ENCODE results near the gene C9orf72. TPM values are rescaled to one million over a fixed set of nuclear protein-coding genes. Genes with fewer than 3 reads are reported as not detected.

C9orf72 gene
- total RNA-seq, 3 donors from 2014 or later: 12.5 to 20.5 (median 14.6) TPM

GRCh38 chr9:27589462-27589861 lies 16.2 kb upstream of the C9orf72 start:
- Histone ChIP-seq H3K4me1 (ENCODE audit: low read depth) (no peaks in the 10 kb centered on the region), H3K36me3 (ENCODE audit: low read depth) (no peaks in the 10 kb centered on the region), H3K4me3 (no peak overlapping the region), H3K9me3 (no peaks in the 10 kb centered on the region)
- ATAC-seq (no peak), DNase-seq (no peak)
- TF ChIP-seq, protein P1, sequence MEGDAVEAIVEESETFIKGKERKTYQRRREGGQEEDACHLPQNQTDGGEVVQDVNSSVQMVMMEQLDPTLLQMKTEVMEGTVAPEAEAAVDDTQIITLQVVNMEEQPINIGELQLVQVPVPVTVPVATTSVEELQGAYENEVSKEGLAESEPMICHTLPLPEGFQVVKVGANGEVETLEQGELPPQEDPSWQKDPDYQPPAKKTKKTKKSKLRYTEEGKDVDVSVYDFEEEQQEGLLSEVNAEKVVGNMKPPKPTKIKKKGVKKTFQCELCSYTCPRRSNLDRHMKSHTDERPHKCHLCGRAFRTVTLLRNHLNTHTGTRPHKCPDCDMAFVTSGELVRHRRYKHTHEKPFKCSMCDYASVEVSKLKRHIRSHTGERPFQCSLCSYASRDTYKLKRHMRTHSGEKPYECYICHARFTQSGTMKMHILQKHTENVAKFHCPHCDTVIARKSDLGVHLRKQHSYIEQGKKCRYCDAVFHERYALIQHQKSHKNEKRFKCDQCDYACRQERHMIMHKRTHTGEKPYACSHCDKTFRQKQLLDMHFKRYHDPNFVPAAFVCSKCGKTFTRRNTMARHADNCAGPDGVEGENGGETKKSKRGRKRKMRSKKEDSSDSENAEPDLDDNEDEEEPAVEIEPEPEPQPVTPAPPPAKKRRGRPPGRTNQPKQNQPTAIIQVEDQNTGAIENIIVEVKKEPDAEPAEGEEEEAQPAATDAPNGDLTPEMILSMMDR (IDR thresholded peaks at IDR 0.05): no peak
- intact Hi-C loops (cut with DNase I, micrococcal nuclease): no loop called here

DNA sequence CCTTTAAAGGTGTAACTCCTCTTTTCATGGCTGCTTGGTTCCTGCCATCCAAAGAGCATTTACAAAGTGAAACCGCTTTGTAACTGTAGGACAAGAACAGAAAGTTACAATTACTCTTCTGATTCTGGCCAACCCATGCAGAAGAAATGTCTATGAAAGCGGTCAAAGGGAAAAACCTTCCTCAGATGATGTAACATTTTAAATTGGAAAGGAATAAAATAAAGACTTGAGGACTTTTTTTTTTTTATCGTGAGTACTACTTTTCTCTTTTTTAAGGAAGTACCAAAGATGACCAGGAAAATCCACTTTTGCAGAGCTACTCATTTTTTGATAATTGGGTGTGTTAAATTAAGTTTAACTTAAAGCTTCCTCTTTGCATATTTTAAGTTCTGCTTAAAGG lies 13.0 kb upstream of the C9orf72 start:
- TF ChIP-seq, protein P1 (IDR thresholded peaks at IDR 0.05): no peak
- H3K4me3 ChIP-seq: no peak overlapping the region
- H3K9me3 ChIP-seq: no peaks in the 10 kb centered on the region
- no peaks in the 10 kb centered on the region for H3K36me3 ChIP-seq (ENCODE audit: low read depth)
- intact Hi-C loops (cut with DNase I, micrococcal nuclease): no loop called here
- DNase-seq (no peak), ATAC-seq (no peak)
- H3K4me1 ChIP-seq (ENCODE audit: low read depth): no peaks in the 10 kb centered on the region

DNA sequence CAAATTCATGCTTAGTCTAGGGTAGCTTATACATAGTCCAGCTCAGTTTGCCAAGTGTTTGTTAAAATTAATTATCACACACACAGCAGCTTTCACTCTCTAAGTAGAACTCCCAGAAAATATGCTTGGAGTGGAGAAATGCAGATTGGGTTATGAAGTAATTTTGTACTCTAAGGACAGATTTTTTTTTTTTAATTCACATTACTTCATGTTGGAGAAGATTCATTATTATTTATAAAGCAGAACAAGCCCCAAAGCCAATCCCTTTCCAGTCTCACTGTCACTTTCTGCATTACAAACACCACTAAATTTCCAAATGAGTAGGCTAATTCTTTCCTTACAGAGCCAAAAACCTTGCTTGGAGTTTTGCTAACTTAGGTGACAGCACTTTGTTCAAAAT lies 11.7 kb upstream of the C9orf72 start:
- no peak for ATAC-seq
- no peaks in the 10 kb centered on the region for H3K36me3 ChIP-seq (ENCODE audit: low read depth)
- TF ChIP-seq, protein P1 (IDR thresholded peaks at IDR 0.05): no peak
- H3K4me3 ChIP-seq: no peak overlapping the region
- H3K9me3 ChIP-seq: no peaks in the 10 kb centered on the region
- no peaks in the 10 kb centered on the region for H3K4me1 ChIP-seq (ENCODE audit: low read depth)
- DNase-seq: no peak
- intact Hi-C loops (cut with DNase I, micrococcal nuclease): no loop called here

DNA sequence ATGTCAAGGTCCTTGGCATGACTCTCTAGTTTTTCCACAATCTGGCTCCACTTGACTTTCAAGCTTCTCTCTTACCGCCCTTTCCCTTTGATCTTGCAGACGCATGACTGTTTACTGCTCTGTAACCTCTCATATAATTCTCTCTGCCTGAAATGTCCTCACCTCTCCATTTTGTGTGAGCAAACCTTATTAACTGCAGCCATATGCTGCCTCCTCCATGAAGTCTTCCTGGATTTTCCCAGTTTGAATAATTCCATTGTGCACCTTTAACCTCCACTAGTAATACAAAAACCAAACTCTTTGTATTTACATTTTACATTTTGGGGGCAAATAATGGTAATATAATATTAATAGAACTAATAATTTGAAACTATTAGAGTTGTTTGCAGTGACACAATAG lies 9.5 kb upstream of the C9orf72 start:
- intact Hi-C loops (cut with DNase I, micrococcal nuclease): no loop called here
- ATAC-seq (no peak), DNase-seq (no peak)
- peaks cover 3% of the 10 kb centered on the region for H3K9me3 ChIP-seq
- no peaks in the 10 kb centered on the region for H3K4me1 ChIP-seq (ENCODE audit: low read depth)
- no peak overlapping the region for H3K4me3 ChIP-seq
- TF ChIP-seq, protein P1 (IDR thresholded peaks at IDR 0.05): no peak
- no peaks in the 10 kb centered on the region for H3K36me3 ChIP-seq (ENCODE audit: low read depth)

DNA sequence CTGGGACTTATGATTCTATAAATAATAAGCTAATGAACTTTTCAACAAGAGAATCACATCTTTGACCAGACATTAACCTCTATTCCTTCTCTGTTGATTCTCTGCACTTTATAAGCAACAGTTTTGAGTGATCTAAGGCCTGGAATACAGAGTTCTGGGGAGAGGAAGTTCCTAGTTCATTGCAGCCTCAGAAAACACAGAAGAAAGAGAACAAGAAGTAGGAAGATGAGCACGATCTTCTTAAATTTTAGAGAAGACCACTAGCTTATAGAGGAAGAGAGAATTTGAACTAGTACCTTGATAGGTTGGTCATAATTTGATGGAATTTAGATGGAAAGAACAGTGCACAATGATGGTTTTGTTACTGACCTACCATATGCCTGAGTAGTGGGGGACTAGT lies 8.5 kb upstream of the C9orf72 start:
- TF ChIP-seq, protein P1 (IDR thresholded peaks at IDR 0.05): no peak
- intact Hi-C loops (cut with DNase I, micrococcal nuclease): no loop called here
- ATAC-seq (no peak), DNase-seq (no peak)
- no peak overlapping the region for H3K4me3 ChIP-seq
- peaks cover 3% of the 10 kb centered on the region for H3K9me3 ChIP-seq
- no peaks in the 10 kb centered on the region for H3K36me3 ChIP-seq (ENCODE audit: low read depth)
- H3K4me1 ChIP-seq (ENCODE audit: low read depth): no peaks in the 10 kb centered on the region
